HepG2 (cell line): ENCODE data around the gene PRR29. TPM values are rescaled to one million over a fixed set of nuclear protein-coding genes. Genes with fewer than 3 reads are reported as not detected.
A peak's percentile ranks its signal among the peaks of the same experiment; 100 is the strongest.

Experiments used
- EHMT2 ChIP-seq: fragments of 200-600 bp; sonication (generic); IDR thresholded peaks from 2 replicates; pipeline ENCODE4 v1.7.0; 2017; ENCODE audit warnings: antibody characterized with exemption, low read depth, low read length, borderline replicate concordance
- ELF3 ChIP-seq: IDR thresholded peaks from 2 replicates; pipeline ENCODE4 v1.6.1; 2016; ENCODE audit warnings: missing genetic modification reagents, missing compliant biosample characterization
- KLF12 ChIP-seq: sonication (generic); formaldehyde crosslinking; IDR thresholded peaks from 2 replicates; pipeline ENCODE4 v1.4.0; 2020; ENCODE audit warnings: missing genetic modification reagents, borderline replicate concordance
- KMT2B ChIP-seq: IDR thresholded peaks from 2 replicates; pipeline ENCODE4 v1.6.1; 2016; ENCODE audit warnings: missing genetic modification reagents, missing compliant biosample characterization
- MXI1 ChIP-seq: IDR thresholded peaks from 3 replicates; pipeline ENCODE4 v1.6.1; 2012; ENCODE audit warnings: low read depth, low read length, inconsistent platforms, borderline replicate concordance
- NFATC3 ChIP-seq: sonication (generic); formaldehyde crosslinking; IDR thresholded peaks from 2 replicates; pipeline ENCODE4 v1.5.1; 2020; ENCODE audit warnings: mild to moderate bottlenecking, missing genetic modification reagents
- PAX8 ChIP-seq: sonication (generic); formaldehyde crosslinking; IDR thresholded peaks from 2 replicates; pipeline ENCODE4 v1.8.0; 2022; ENCODE audit warnings: mild to moderate bottlenecking, missing genetic modification reagents, borderline replicate concordance
- PHF20 ChIP-seq: sonication (generic); formaldehyde crosslinking; IDR thresholded peaks from 2 replicates; pipeline ENCODE4 v1.5.0; 2020; ENCODE audit warnings: mild to moderate bottlenecking, missing genetic modification reagents
- POLR2A ChIP-seq, 2 experiments: IDR thresholded peaks; 2 replicates each; pipeline ENCODE4 v1.6.1; 2011; ENCODE audit warnings: low read depth in 2 of 2, low read length in 2 of 2, mild to moderate bottlenecking in 1 of 2, moderate library complexity in 1 of 2; ENCODE audit not compliant: insufficient read depth in 1 of 2
- RFX3 ChIP-seq: IDR thresholded peaks from 2 replicates; pipeline ENCODE4 v1.6.1; 2016; ENCODE audit warnings: missing biosample characterization, missing genetic modification reagents
- U2AF1 ChIP-seq: fragments of 200-400 bp; formaldehyde crosslinking; optimal IDR thresholded peaks from 2 replicates; pipeline ENCODE3; 2017; ENCODE audit warnings: mild to moderate bottlenecking, low read depth, low read length
- ZBTB25 ChIP-seq: IDR thresholded peaks from 2 replicates; pipeline ENCODE4 v1.6.1; 2018; ENCODE audit warnings: missing genetic modification reagents
- ZKSCAN8 ChIP-seq: IDR thresholded peaks from 2 replicates; pipeline ENCODE4 v1.6.1; 2016; ENCODE audit warnings: borderline replicate concordance, missing genetic modification reagents, missing compliant biosample characterization
- ZMAT5 ChIP-seq: sonication (generic); formaldehyde crosslinking; IDR thresholded peaks from 2 replicates; pipeline ENCODE4 v1.5.0; 2020; ENCODE audit warnings: mild to moderate bottlenecking, low read depth, missing genetic modification reagents, borderline replicate concordance
- ZNF101 ChIP-seq: sonication (generic); formaldehyde crosslinking; IDR thresholded peaks from 2 replicates; pipeline ENCODE4 v1.4.0; 2020; ENCODE audit warnings: mild to moderate bottlenecking, low read depth, missing genetic modification reagents, borderline replicate concordance
- ZNF281 ChIP-seq: sonication (generic); formaldehyde crosslinking; IDR thresholded peaks from 2 replicates; pipeline ENCODE4 v1.4.0; 2020; ENCODE audit warnings: missing genetic modification reagents, borderline replicate concordance
- ZNF639 ChIP-seq: conservative IDR thresholded peaks from 2 replicates; pipeline ENCODE4 v1.6.1; 2018; ENCODE audit warnings: missing genetic modification reagents
- ZNF709 ChIP-seq: sonication (generic); formaldehyde crosslinking; IDR thresholded peaks from 2 replicates; pipeline ENCODE4 v1.5.0; 2020; ENCODE audit warnings: mild to moderate bottlenecking, missing genetic modification reagents
- polyA plus RNA-seq, 8 experiments: library from polyadenylated mRNA; depleted of rRNA in 3 of 8; stranded (reverse) in 7 of 8; unstranded in 1 of 8; fragments of >200 nt; fragmentation: Illumina TruSeq in 4 of 8; extraction: Trizol in 4 of 8; gene quantifications; 2 replicates each; pipeline versions ENCODE4 v1.2.1 to v1.2.3, GENCODE V29; 2011 to 2016; ENCODE audit warnings: low read depth in 4 of 8, missing spikeins in 1 of 8, mixed read lengths in 1 of 8; ENCODE audit not compliant: insufficient read depth in 1 of 8
- total RNA-seq, 5 experiments: library from RNA; depleted of rRNA; stranded (reverse); fragments of >200 nt; fragmentation: Illumina TruSeq; extraction: Trizol; gene quantifications; 2 replicates each; pipeline ENCODE4 v1.2.3, GENCODE V29; 2016; ENCODE audit warnings: low read depth in 1 of 5
- TF ChIP-seq, protein P1 (sequence below): sonication (generic); formaldehyde crosslinking; IDR thresholded peaks from 2 replicates; pipeline ENCODE4 v1.5.1; 2020; ENCODE audit warnings: missing genetic modification reagents, mild to moderate bottlenecking, borderline replicate concordance
- TF ChIP-seq, protein P2 (sequence below): sonication (generic); formaldehyde crosslinking; IDR thresholded peaks from 2 replicates; pipeline ENCODE4 v1.5.1; 2020; ENCODE audit warnings: missing genetic modification reagents, mild to moderate bottlenecking, borderline replicate concordance

Gene PRR29
- total and polyA plus RNA-seq, 2 of the 13 experiments (the other 11 are each of a cell fraction or from before 2014, with no cell fraction given), result 0.07 to 0.20 TPM

- TF ChIP-seq PHF20 (CRISPR knock-in tag), result no peak
- TF ChIP-seq, protein P1, sequence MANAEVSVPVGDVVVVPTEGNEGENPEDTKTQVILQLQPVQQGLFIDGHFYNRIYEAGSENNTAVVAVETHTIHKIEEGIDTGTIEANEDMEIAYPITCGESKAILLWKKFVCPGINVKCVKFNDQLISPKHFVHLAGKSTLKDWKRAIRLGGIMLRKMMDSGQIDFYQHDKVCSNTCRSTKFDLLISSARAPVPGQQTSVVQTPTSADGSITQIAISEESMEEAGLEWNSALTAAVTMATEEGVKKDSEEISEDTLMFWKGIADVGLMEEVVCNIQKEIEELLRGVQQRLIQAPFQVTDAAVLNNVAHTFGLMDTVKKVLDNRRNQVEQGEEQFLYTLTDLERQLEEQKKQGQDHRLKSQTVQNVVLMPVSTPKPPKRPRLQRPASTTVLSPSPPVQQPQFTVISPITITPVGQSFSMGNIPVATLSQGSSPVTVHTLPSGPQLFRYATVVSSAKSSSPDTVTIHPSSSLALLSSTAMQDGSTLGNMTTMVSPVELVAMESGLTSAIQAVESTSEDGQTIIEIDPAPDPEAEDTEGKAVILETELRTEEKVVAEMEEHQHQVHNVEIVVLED (CRISPR knock-in tag), result peak; percentile 40; the same call in 1 of the 2 replicates
- TF ChIP-seq U2AF1, result peak; percentile 74
- TF ChIP-seq ELF3 (CRISPR knock-in tag), result peak; percentile 51; the same call in 1 of the 2 replicates
- no peak for TF ChIP-seq ZMAT5 (CRISPR knock-in tag)
- TF ChIP-seq, protein P2, sequence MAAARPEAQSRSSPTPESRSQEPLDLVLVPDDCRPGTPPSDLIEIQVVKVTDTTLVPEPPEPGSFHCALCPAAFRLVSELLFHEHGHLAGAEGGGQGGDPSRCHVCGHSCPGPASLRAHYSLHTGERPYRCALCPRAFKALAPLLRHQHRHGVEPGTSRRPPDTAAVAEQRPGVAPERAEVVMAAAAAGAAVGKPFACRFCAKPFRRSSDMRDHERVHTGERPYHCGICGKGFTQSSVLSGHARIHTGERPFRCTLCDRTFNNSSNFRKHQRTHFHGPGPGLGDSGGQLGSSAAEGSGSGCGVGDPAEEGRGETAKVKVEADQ (CRISPR knock-in tag), result no peak
- no peak for TF ChIP-seq ZNF281 (CRISPR knock-in tag)
- no peak for TF ChIP-seq PAX8 (CRISPR knock-in tag)
- TF ChIP-seq ZNF709 (CRISPR knock-in tag), result 0 out of 2 replicates have a peak, but pooled peaks have one; percentile 55
- no peak for TF ChIP-seq KLF12 (CRISPR knock-in tag)
- no peak for TF ChIP-seq EHMT2
- TF ChIP-seq ZKSCAN8 (CRISPR knock-in tag), result 0 out of 2 replicates have a peak, but pooled peaks have one; percentile 12
- TF ChIP-seq ZNF639, result no peak
- TF ChIP-seq RFX3 (CRISPR knock-in tag), result no peak
- 0 out of 2 replicates have a peak, but pooled peaks have one; percentile 67 for TF ChIP-seq ZBTB25 (CRISPR knock-in tag)
- TF ChIP-seq MXI1, result 0 out of 3 replicates have a peak, but pooled peaks have one; percentile 36
- no peak for TF ChIP-seq POLR2A (IDR thresholded peaks at IDR 0.05; ENCODE audit: insufficient read depth in 1 of 2, low read depth in 2 of 2, low read length in 2 of 2)
- TF ChIP-seq ZNF101 (CRISPR knock-in tag), result no peak
- TF ChIP-seq NFATC3 (CRISPR knock-in tag), result 0 out of 2 replicates have a peak, but pooled peaks have one; percentile 30
- 0 out of 2 replicates have a peak, but pooled peaks have one; percentile 28 for TF ChIP-seq KMT2B (CRISPR knock-in tag)
These were observed 27.7 kb downstream of the PRR29 start (continued) for GRCh38 chr17:64025732-64026294.
